Panc1 (cell line): ENCODE data around the gene DCN. TPM values are rescaled to one million over a fixed set of nuclear protein-coding genes. Genes with fewer than 3 reads are reported as not detected.

Experiments
- ATAC-seq: fragments of 200-7000 bp; cut with Tn5 transposase; 2 replicates; pipeline ENCODE4 v1.9.1; 2020; ENCODE audit warnings: mild to moderate bottlenecking, moderate library complexity
- BruUV-seq: library from RNA; stranded (reverse); fragments of 400-500 nt; replicated peaks from 2 replicates; lab custom pipeline; 2021; lab: Mats Ljungman, UMichigan
- CTCF ChIA-PET: fragments of 300-600 bp; sonication (Branson Sonifier 250); formaldehyde crosslinking; loops from one replicate; lab custom pipeline; 2022; ENCODE audit warnings: antibody characterized with exemption; lab: Charles Lee
- POLR2A ChIA-PET: fragments of 300-600 bp; sonication (Branson Sonifier 250); formaldehyde crosslinking; loops from one replicate; lab custom pipeline; 2022; ENCODE audit warnings: antibody characterized with exemption; lab: Charles Lee
- DNase-seq: peaks from one replicate; pipeline ENCODE4 v3.0.0-alpha.2; 2010; ENCODE audit warnings: low read depth, low spot score
- H3K27ac ChIP-seq: 2 replicates; pipeline ENCODE4 v1.5.1; 2011; ENCODE audit warnings: mild to moderate bottlenecking, low read length, inconsistent platforms
- H3K27me3 ChIP-seq: fragments of 200-500 bp; sonication (Bioruptor generic); 2 replicates; pipeline ENCODE4 v1.6.0; 2014; ENCODE audit warnings: low read length, inconsistent platforms; ENCODE audit not compliant: control insufficient read depth, insufficient read depth
- H3K36me3 ChIP-seq: fragments of 200-500 bp; sonication (Bioruptor generic); 2 replicates; pipeline ENCODE4 v1.5.1; 2014; ENCODE audit warnings: inconsistent platforms, mild to moderate bottlenecking, low read length, moderate library complexity; ENCODE audit not compliant: control insufficient read depth, insufficient read depth
- H3K4me1 ChIP-seq: 2 replicates; pipeline ENCODE4 v1.5.1; 2011; ENCODE audit warnings: inconsistent platforms, mild to moderate bottlenecking, low read length, moderate library complexity; ENCODE audit not compliant: control insufficient read depth, insufficient read depth
- H3K4me3 ChIP-seq, 2 experiments: 2 replicates each; pipeline ENCODE4 v1.5.1; 2011 to 2012; ENCODE audit warnings: low read depth in 2 of 2, low read length in 2 of 2, mild to moderate bottlenecking in 2 of 2, inconsistent platforms in 1 of 2, moderate library complexity in 1 of 2
- H3K9me3 ChIP-seq: fragments of 200-500 bp; sonication (Bioruptor generic); 2 replicates; pipeline ENCODE4 v1.5.1; 2014; ENCODE audit warnings: low read depth, mild to moderate bottlenecking, inconsistent platforms, low read length, moderate library complexity; ENCODE audit not compliant: control insufficient read depth, insufficient read depth
- POLR2AphosphoS5 ChIP-seq: IDR thresholded peaks from 2 replicates; pipeline ENCODE4 v1.6.1; 2012; ENCODE audit warnings: mild to moderate bottlenecking, low read depth, low read length, moderate library complexity
- SIN3A ChIP-seq: IDR thresholded peaks from 2 replicates; pipeline ENCODE4 v1.6.1; 2012; ENCODE audit warnings: low read depth, mild to moderate bottlenecking, low read length, moderate library complexity, borderline replicate concordance; ENCODE audit not compliant: insufficient read depth
- TCF7L2 ChIP-seq: IDR thresholded peaks from 2 replicates; pipeline ENCODE4 v1.6.1; 2011; ENCODE audit warnings: mild to moderate bottlenecking, low read depth, low read length, inconsistent platforms
- in situ Hi-C: cut with HindIII; loops from 2 replicates; pipeline ENCODE4 v1.10.0; 2016; ENCODE audit warnings: low sequenced_read_pairs, low pct_unique_long_range_greater_than_20kb
- intact Hi-C: fragments of 100-400 bp; cut with micrococcal nuclease; formaldehyde crosslinking; loops from one replicate; pipeline ENCODE4 v1.10.0; 2022; ENCODE audit not compliant: unreplicated experiment
- total RNA-seq: library from RNA; stranded (reverse); gene quantifications from one replicate; pipeline ENCODE4 v1.2.1, GENCODE V29; 2021; ENCODE audit not compliant: unreplicated experiment
- TF ChIP-seq, protein P1 (sequence below), 2 experiments: IDR thresholded peaks; 2 replicates each; pipeline ENCODE4 v1.6.1; 2011 to 2012; ENCODE audit warnings: low read depth in 2 of 2, control low read depth in 1 of 2, low read length in 1 of 2, mild to moderate bottlenecking in 1 of 2, moderate library complexity in 1 of 2; ENCODE audit not compliant: insufficient read depth in 1 of 2
- TF ChIP-seq, protein P2 (sequence below): fragments of 450-650 bp; IDR thresholded peaks from 2 replicates; pipeline ENCODE4 v1.5.1; 2017; ENCODE audit warnings: mild to moderate bottlenecking

Gene DCN
- total RNA-seq, 1 experiment from 2014 or later: 1.9 TPM

DNA sequence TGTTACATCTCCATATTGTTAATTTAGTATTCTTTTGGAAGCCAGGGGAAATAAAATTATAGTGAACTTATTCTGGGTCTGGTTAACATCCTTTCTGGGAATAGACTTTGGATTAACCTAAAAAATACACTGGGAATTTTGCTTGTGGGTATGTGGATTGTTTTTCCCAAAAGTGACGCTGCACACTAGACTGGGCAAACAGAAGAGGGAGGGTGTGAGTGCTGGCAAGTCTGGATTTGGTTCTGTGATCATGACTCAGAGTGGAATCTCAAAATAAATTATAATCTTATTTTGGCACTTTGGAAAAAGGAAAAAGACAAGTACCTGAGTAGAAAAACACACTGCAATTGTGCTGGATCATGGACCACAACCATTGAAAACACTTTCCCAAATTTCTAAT lies 56.1 kb downstream of the DCN start:
- intact Hi-C loops (no loop called here), in situ Hi-C loops (no loop called here)
- Histone ChIP-seq H3K4me3 (no peak overlapping the region), H3K27me3 (no peaks in the 10 kb centered on the region), H3K4me1 (no peaks in the 10 kb centered on the region), H3K9me3 (no peaks in the 10 kb centered on the region), H3K27ac (no peak overlapping the region), H3K36me3 (no peaks in the 10 kb centered on the region)
- DNase-seq: no peak
- ChIA-PET POLR2A (no interaction called here), CTCF (no interaction called here)
- no peak for ATAC-seq
- TF ChIP-seq SIN3A: no peak
- TF ChIP-seq, protein P1, sequence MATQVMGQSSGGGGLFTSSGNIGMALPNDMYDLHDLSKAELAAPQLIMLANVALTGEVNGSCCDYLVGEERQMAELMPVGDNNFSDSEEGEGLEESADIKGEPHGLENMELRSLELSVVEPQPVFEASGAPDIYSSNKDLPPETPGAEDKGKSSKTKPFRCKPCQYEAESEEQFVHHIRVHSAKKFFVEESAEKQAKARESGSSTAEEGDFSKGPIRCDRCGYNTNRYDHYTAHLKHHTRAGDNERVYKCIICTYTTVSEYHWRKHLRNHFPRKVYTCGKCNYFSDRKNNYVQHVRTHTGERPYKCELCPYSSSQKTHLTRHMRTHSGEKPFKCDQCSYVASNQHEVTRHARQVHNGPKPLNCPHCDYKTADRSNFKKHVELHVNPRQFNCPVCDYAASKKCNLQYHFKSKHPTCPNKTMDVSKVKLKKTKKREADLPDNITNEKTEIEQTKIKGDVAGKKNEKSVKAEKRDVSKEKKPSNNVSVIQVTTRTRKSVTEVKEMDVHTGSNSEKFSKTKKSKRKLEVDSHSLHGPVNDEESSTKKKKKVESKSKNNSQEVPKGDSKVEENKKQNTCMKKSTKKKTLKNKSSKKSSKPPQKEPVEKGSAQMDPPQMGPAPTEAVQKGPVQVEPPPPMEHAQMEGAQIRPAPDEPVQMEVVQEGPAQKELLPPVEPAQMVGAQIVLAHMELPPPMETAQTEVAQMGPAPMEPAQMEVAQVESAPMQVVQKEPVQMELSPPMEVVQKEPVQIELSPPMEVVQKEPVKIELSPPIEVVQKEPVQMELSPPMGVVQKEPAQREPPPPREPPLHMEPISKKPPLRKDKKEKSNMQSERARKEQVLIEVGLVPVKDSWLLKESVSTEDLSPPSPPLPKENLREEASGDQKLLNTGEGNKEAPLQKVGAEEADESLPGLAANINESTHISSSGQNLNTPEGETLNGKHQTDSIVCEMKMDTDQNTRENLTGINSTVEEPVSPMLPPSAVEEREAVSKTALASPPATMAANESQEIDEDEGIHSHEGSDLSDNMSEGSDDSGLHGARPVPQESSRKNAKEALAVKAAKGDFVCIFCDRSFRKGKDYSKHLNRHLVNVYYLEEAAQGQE (IDR thresholded peaks at IDR 0.05; ENCODE audit: insufficient read depth in 1 of 2, low read depth in 2 of 2, low read length in 1 of 2): no peak
- TF ChIP-seq POLR2AphosphoS5: no peak
- no peak for TF ChIP-seq TCF7L2
- TF ChIP-seq, protein P2, sequence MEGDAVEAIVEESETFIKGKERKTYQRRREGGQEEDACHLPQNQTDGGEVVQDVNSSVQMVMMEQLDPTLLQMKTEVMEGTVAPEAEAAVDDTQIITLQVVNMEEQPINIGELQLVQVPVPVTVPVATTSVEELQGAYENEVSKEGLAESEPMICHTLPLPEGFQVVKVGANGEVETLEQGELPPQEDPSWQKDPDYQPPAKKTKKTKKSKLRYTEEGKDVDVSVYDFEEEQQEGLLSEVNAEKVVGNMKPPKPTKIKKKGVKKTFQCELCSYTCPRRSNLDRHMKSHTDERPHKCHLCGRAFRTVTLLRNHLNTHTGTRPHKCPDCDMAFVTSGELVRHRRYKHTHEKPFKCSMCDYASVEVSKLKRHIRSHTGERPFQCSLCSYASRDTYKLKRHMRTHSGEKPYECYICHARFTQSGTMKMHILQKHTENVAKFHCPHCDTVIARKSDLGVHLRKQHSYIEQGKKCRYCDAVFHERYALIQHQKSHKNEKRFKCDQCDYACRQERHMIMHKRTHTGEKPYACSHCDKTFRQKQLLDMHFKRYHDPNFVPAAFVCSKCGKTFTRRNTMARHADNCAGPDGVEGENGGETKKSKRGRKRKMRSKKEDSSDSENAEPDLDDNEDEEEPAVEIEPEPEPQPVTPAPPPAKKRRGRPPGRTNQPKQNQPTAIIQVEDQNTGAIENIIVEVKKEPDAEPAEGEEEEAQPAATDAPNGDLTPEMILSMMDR: no peak
- no TSS peak for BruUV-seq

DNA sequence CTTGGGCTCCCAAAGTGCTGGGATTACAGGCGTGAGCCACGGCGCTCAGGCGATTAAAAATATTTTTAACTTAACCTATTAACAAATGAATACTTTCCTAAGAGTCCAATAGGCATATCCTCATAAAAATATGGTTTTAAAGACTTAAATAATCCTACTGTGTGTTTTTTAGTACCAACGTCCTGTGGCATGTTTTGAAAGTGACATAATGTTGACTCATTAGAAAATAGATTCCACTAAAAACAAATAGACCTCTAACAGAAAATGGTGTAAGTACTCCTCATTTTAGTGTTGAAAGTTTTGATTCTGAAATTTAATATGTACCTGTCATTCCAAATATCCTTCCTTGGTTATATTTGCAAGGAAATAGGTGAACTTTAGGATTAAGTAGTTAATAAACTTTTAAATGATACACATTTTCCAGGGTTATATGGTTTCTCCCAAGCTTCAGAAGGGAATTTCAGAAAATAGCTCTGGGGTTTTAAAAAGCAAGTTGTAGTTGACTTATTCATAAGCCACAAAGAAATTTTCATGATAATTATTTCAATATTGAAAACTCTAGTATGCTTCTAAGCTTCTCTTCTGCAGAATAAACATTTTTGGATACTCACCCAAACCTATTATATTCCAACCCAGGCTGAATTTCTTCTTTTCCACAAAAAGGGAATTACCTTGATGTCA lies 59.2 kb downstream of the DCN start:
- Histone ChIP-seq H3K36me3 (no peaks in the 10 kb centered on the region), H3K27ac (no peak overlapping the region), H3K4me3 (no peak overlapping the region), H3K9me3 (no peaks in the 10 kb centered on the region), H3K4me1 (no peaks in the 10 kb centered on the region), H3K27me3 (no peaks in the 10 kb centered on the region)
- ChIA-PET POLR2A (no interaction called here), CTCF (no interaction called here)
- intact Hi-C loops (no loop called here), in situ Hi-C loops (no loop called here)
- ATAC-seq (no peak), DNase-seq (no peak)
- TF ChIP-seq POLR2AphosphoS5: no peak
- TF ChIP-seq, protein P1 (IDR thresholded peaks at IDR 0.05; ENCODE audit: insufficient read depth in 1 of 2, low read depth in 2 of 2, low read length in 1 of 2): no peak
- no peak for TF ChIP-seq SIN3A
- no peak for TF ChIP-seq TCF7L2
- TF ChIP-seq, protein P2: no peak
- BruUV-seq: no TSS peak
